Epidermal melanocyte (primary cell): Measurements from ENCODE around the gene EPS8L2.
"Not testable (repeated sequence)": the region's sequence is repeated elsewhere in the genome, so short reads cannot be mapped to it uniquely, and the experiment has no call there.

ENCODE experiments used
- DNase-seq: peaks from one replicate; pipeline ENCODE4 v3.0.0; 2011; ENCODE audit warnings: low spot score; ENCODE audit not compliant: insufficient read length

The EPS8L2 gene

GRCh38 chr11:689625-690024 is 16.4 kb upstream of the EPS8L2 start:
- DNase-seq = no peak

GRCh38 chr11:690244-690643 is 15.8 kb upstream of the EPS8L2 start:
- not testable (repeated sequence) for DNase-seq

- no peak for DNase-seq
Observed at GRCh38 chr11:690738-691633, 15.0 kb upstream of the EPS8L2 start.

GRCh38 chr11:691710-692590 is 14.1 kb upstream of the EPS8L2 start:
- DNase-seq = no peak

- no peak for DNase-seq
Observed at GRCh38 chr11:692824-693414, 13.1 kb upstream of the EPS8L2 start.

- DNase-seq = no peak
Observed at GRCh38 chr11:693415-693831, 12.6 kb upstream of the EPS8L2 start.

- DNase-seq = no peak
Observed at GRCh38 chr11:693887-694562, 12.0 kb upstream of the EPS8L2 start.

GRCh38 chr11:694563-695287 is 11.3 kb upstream of the EPS8L2 start, which contains the start of gene DEAF1:
TSS of gene DEAF1 (minus strand) at chr11:695222. CDS start at chr11:695047, 175 bp downstream.
- DNase-seq = peak; percentile 58

- DNase-seq = no peak
Observed at GRCh38 chr11:695288-695537, 10.8 kb upstream of the EPS8L2 start.

GRCh38 chr11:695538-696248 is 10.3 kb upstream of the EPS8L2 start, which contains the start of gene TMEM80:
TSS of gene TMEM80 (plus strand) at chr11:695816. CDS start at chr11:695828, 12 bp downstream.
- no peak for DNase-seq

- no peak for DNase-seq
Observed at GRCh38 chr11:696955-697491, 9.0 kb upstream of the EPS8L2 start.

- no peak for DNase-seq
Observed at GRCh38 chr11:697811-698311, 8.2 kb upstream of the EPS8L2 start.

GRCh38 chr11:698493-699115 is 7.4 kb upstream of the EPS8L2 start:
- no peak for DNase-seq

GRCh38 chr11:699116-699508 is 6.9 kb upstream of the EPS8L2 start:
- DNase-seq = no peak

- DNase-seq = no peak
Observed at GRCh38 chr11:699753-700152, 6.3 kb upstream of the EPS8L2 start.

- no peak for DNase-seq
Observed at GRCh38 chr11:701741-702461, 4.1 kb upstream of the EPS8L2 start.

- DNase-seq = no peak
Observed at GRCh38 chr11:702462-703461, 3.3 kb upstream of the EPS8L2 start.
